ENCODE measurements around the gene CD109. TPM values are rescaled to one million over a fixed set of nuclear protein-coding genes. Genes with fewer than 3 reads are reported as not detected.
A peak's percentile ranks its signal among the peaks of the same experiment; 100 is the strongest.

The CD109 gene
- 0.61 and 0.69 TPM in 2 replicates for total RNA-seq

DNA sequence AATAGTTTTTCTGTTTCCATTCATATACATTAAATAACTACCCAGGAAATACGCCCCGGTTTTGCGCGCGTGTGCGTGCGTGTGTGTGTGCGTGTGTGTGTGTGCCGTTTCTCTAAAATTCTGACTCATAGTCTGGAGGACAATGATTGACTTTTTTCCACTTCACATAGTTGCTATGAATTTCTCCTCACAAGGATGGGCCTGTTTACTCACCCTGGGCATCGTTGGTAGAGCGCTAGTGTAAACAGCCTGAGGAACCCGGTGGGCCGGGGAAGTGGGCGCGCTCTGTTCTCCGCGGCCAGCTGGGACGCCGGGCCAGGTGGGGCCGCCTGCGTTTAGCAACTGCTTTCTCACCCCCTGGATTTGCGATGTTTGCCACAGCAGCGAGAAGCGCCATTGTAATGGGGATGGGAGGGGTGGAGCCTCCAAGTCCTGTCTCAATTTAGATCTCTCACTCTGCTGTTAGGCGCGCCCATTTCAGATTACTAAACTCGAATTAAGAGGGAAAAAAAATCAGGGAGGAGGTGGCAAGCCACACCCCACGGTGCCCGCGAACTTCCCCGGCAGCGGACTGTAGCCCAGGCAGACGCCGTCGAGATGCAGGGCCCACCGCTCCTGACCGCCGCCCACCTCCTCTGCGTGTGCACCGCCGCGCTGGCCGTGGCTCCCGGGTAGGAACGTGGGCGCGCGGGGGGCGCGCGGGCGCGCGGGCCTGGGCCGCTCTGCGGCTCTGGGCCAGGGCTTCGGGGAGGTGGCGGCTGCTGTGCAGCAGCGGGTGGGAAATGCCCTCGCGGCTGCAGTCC lies at the start of gene CD109:
Gene CD109, plus strand, starts transcription at position 585 of the 803 bp plus-strand sequence. Its CDS starts 13 bp downstream, at position 598.
- intact Hi-C loops (cut with micrococcal nuclease), result no loop called here
- Mint-ChIP-seq H3K27me3 (peaks cover 58% of the 10 kb centered on the region), H3K4me1 (peaks cover 23% of the 10 kb centered on the region), H3K4me3 (peak within 1 kb of the TSS; percentile 73), H3K36me3 (ENCODE audit: low read depth) (no peaks in the 10 kb centered on the region), H3K27ac (no peak within 1 kb of the TSS), H3K9me3 (no peaks in the 10 kb centered on the region)
- ATAC-seq (ENCODE audit: low read depth), result peak; percentile 71
- CTCF ChIA-PET, result no interaction called here
- DNase-seq, result peak; percentile 19
- POLR2A ChIA-PET, result no interaction called here
- TF ChIP-seq, protein P1, sequence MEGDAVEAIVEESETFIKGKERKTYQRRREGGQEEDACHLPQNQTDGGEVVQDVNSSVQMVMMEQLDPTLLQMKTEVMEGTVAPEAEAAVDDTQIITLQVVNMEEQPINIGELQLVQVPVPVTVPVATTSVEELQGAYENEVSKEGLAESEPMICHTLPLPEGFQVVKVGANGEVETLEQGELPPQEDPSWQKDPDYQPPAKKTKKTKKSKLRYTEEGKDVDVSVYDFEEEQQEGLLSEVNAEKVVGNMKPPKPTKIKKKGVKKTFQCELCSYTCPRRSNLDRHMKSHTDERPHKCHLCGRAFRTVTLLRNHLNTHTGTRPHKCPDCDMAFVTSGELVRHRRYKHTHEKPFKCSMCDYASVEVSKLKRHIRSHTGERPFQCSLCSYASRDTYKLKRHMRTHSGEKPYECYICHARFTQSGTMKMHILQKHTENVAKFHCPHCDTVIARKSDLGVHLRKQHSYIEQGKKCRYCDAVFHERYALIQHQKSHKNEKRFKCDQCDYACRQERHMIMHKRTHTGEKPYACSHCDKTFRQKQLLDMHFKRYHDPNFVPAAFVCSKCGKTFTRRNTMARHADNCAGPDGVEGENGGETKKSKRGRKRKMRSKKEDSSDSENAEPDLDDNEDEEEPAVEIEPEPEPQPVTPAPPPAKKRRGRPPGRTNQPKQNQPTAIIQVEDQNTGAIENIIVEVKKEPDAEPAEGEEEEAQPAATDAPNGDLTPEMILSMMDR (IDR thresholded peaks at IDR 0.05), result no peak

DNA sequence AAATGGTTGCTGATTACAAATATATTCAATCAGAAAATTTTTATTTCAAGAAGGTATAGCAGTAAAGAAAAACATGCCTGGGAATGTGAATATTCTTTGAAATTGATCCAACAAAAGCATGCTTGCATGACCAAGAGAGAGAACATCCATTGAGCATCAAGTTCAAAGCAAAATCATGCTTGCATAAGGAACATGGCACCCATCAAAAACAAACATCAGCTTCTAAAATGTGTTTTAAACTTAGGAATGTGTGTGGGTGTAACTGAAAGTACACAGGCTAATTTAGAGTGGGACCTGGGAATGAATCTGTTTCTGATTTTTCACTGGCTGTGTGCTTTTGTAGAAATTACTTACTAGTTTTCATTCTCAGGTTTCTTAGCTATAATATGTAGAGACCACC lies 47.8 kb upstream of the CD109 start:
- Mint-ChIP-seq H3K27me3 (no peaks in the 10 kb centered on the region), H3K4me3 (no peak overlapping the region), H3K27ac (no peak overlapping the region), H3K4me1 (peaks cover 18% of the 10 kb centered on the region), H3K9me3 (no peaks in the 10 kb centered on the region), H3K36me3 (ENCODE audit: low read depth) (peaks cover 13% of the 10 kb centered on the region)
- ChIA-PET CTCF (no interaction called here), POLR2A (no interaction called here)
- intact Hi-C loops (cut with micrococcal nuclease), result no loop called here
- DNase-seq (no peak), ATAC-seq (ENCODE audit: low read depth) (no peak)
- TF ChIP-seq, protein P1 (IDR thresholded peaks at IDR 0.05), result no peak

DNA sequence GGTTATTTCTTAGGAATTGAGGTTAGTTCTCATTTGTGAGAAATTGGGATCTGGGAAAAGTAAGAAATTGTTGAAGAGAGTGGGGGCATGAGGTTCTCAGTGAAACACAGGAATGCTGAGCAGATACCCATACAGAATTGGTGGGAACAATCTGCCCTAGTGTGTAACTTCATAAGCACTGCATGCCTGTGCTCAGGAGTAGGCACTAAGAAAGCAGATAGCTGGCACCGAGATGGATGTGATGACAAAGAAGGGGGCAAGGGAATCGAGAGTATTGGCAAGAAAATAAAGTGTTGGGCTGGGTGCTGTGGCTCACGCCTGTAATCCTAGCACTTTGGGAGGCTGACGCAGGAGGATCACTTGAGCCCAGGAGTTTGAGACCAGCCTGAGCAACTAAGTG lies 46.2 kb upstream of the CD109 start:
- H3K4me1 Mint-ChIP-seq, result peaks cover 22% of the 10 kb centered on the region
- H3K27me3 Mint-ChIP-seq, result no peaks in the 10 kb centered on the region
- H3K36me3 Mint-ChIP-seq (ENCODE audit: low read depth), result peaks cover 19% of the 10 kb centered on the region
- no peak overlapping the region for H3K27ac Mint-ChIP-seq
- DNase-seq (no peak), ATAC-seq (ENCODE audit: low read depth) (no peak)
- TF ChIP-seq, protein P1 (IDR thresholded peaks at IDR 0.05), result no peak
- H3K9me3 Mint-ChIP-seq, result no peaks in the 10 kb centered on the region
- POLR2A ChIA-PET, result interaction anchor here (0.9 kb wide), 1 partner anchor 130 kb away, joined by 3 read pairs; no protein-coding TSS in a partner anchor
- CTCF ChIA-PET, result no interaction called here
- no peak overlapping the region for H3K4me3 Mint-ChIP-seq
- intact Hi-C loops (cut with micrococcal nuclease), result loop anchor here (5.0 kb wide), 1 partner anchor 1027 kb away; the partner anchor contains the start of gene KCNQ5

DNA sequence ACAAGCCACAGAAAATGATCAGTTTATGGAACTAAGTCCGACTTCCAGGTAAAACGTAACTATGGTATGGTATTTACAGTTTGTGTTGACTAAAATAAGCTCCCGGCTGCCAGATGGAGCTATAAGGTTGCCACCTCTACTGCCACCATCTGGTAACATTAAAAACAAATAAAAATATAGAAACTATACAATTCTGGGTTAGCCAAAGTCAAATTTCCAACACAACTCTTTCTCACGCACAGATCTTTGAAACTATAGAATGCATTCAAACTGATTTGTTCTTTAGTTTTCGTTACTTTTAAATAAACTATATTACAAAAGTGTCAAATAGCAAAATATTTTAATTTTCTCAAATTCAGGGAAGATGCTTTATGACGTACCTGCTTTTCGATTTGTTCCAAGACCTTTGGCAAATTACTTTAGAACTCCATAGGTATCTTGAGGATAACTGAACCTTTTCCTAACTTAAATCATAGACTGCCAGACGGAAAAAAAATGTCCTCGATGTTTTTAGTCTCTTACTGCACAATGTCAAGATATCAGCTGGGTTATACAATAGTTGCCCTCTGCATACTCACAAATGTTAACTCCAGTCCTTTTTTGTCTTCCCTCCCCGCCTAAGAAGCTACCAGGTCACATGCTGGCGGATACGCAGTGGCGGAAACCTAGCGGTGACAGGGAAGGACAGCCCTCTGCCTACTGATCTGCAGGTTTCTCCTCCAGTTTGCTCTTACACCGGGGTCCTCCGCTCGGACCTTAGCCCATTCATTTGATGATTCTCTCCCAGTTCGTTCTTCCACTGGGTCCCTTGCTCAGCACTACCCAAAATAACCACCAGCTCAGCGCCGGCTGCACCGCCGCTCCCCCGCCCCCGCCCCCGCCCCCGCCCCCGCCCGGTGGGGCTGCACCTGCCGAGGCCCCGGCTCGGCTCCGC lies 43.1 kb upstream of the CD109 start:
- ChIA-PET CTCF (interaction anchor here (0.8 to 2.7 kb wide), 20 partner anchors 9 to 1556 kb away, joined by 3 to 22 read pairs (median 4); partner anchors contain the start of gene CGAS), POLR2A (interaction anchor here (0.9 to 3.4 kb wide), 16 partner anchors 9 to 1950 kb away, joined by 3 to 110 read pairs (median 8); partner anchors contain the start of genes CGAS, COX7A2, EEF1A1 and MTO1)

More for the DNA sequence above, 43.1 kb upstream of the CD109 start:
- Mint-ChIP-seq H3K4me3 (peak overlapping the region; percentile 98), H3K36me3 (ENCODE audit: low read depth) (peaks cover 19% of the 10 kb centered on the region), H3K27ac (peak overlapping the region; percentile 91), H3K27me3 (no peaks in the 10 kb centered on the region), H3K9me3 (no peaks in the 10 kb centered on the region), H3K4me1 (peaks cover 21% of the 10 kb centered on the region)
- peak; percentile 53 for DNase-seq
- peak; percentile 38 for ATAC-seq (ENCODE audit: low read depth)
- TF ChIP-seq, protein P1 (IDR thresholded peaks at IDR 0.05), result no peak
- intact Hi-C loops (cut with micrococcal nuclease), result loop anchor here (1.0 to 5.0 kb wide), 4 partner anchors 43 to 1031 kb away; partner anchors contain the start of genes KCNQ5 and KHDC1

Measured in activated B cell treated with CpG ODN at 0.5 μM for 24 hours (primary cell).